DND-41 (cell line): Measurements from ENCODE around the gene DAAM2.

Experiments
- CTCF ChIP-seq: IDR thresholded peaks from 2 replicates; pipeline ENCODE4 v1.5.1; 2012; ENCODE audit warnings: borderline replicate concordance, low read length, moderate library complexity, mild to moderate bottlenecking; ENCODE audit not compliant: poor library complexity, severe bottlenecking; ENCODE audit errors: extremely low read depth
- EZH2 ChIP-seq: IDR thresholded peaks from 3 replicates; pipeline ENCODE4 v1.6.1; 2012; ENCODE audit warnings: borderline replicate concordance, low read depth, mild to moderate bottlenecking, moderate library complexity, low read length, inconsistent platforms; ENCODE audit not compliant: severe bottlenecking

- no peak for TF ChIP-seq CTCF
- no peak for TF ChIP-seq EZH2
These were observed 90.3 kb downstream of the DAAM2 start for GRCh38 chr6:39882531-39882899.
